Heart left ventricle (tissue), 13 donors: ENCODE data around the gene SMURF1.

Source experiments
- POLR2A ChIP-seq, 2 donors: fragments of 450-650 bp; IDR thresholded peaks; one replicate each; pipeline ENCODE4 v1.6.1; 2017; ENCODE audit warnings: antibody characterized with exemption in 2 of 2, mild to moderate bottlenecking in 2 of 2, moderate library complexity in 2 of 2
- TF ChIP-seq, protein P1 (sequence below), 12 donors: fragments of 200-600 bp; sonication (generic) in 4 of 12; IDR thresholded peaks; one replicate each; pipeline versions ENCODE4 v1.5.0 to v1.8.0; 2018 to 2022; ENCODE audit warnings: antibody characterized with exemption in 12 of 12, mild to moderate bottlenecking in 5 of 12
- donor health status: ischemic (EF 13 %, LVEDD 7.1; RV severe dilation, severe dysfunction).
- donor health status: DM: no; HTN: yes; CAD: no.
- donor health status: DM: no; HTN: no; CAD: no.
- donor health status: ischemic (EF 25% LVEDD 6.9; RV normal size, moderate dysfunction).
- donor health status: ischemic (EF 25% LVEDD 5.7; RV mildly dilated, moderate dysfunction).
- donor health status: ischemic (EF 35%, LVEDD 5.7; RV mildly dilated, moderate dysfunction).
- donor health status: nonischemic (EF 11% LVEDD 7.7; RV severe dilation, severe dysfunction).
- donor health status: DM: yes; HTN: yes; CAD: no.
- donor health status: PGD.
- donor health status: ischemic (EF 29% LVEDD 5.4; RV normal size, mild dysfunction).
- donor health status: nonischemic (EF 23%, LVEDD 6.1; RV moderate dilation, normal function).

DNA sequence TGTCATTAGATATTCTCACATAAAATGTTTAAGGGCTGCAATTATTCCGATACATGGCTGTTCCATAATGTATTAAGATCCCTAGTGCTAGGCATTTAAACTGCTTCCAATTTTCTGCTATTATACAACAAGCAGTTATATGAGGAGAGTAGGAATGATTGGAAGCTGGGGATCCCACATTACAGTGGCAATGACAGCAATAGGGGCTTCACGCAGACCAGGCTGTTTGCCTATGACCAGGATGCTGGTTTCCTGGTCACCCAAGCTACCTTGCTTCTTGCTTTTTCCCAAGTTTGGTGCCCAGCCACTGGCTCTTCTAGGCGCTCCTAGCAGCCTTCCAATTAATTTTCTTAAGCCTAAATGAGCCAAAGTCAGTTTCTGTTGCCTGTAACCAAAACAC is 39.3 kb downstream of the SMURF1 start:
- no peak for TF ChIP-seq POLR2A (IDR thresholded peaks at IDR 0.05)
- TF ChIP-seq, protein P1, sequence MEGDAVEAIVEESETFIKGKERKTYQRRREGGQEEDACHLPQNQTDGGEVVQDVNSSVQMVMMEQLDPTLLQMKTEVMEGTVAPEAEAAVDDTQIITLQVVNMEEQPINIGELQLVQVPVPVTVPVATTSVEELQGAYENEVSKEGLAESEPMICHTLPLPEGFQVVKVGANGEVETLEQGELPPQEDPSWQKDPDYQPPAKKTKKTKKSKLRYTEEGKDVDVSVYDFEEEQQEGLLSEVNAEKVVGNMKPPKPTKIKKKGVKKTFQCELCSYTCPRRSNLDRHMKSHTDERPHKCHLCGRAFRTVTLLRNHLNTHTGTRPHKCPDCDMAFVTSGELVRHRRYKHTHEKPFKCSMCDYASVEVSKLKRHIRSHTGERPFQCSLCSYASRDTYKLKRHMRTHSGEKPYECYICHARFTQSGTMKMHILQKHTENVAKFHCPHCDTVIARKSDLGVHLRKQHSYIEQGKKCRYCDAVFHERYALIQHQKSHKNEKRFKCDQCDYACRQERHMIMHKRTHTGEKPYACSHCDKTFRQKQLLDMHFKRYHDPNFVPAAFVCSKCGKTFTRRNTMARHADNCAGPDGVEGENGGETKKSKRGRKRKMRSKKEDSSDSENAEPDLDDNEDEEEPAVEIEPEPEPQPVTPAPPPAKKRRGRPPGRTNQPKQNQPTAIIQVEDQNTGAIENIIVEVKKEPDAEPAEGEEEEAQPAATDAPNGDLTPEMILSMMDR (IDR thresholded peaks at IDR 0.05) = no peak
